Measurements from ENCODE around the gene ACTR3C. TPM values are rescaled to one million over a fixed set of nuclear protein-coding genes. Genes with fewer than 3 reads are reported as not detected.

The ACTR3C gene
- total RNA-seq, result 0.16 and 5.4 TPM in 2 replicates

DNA sequence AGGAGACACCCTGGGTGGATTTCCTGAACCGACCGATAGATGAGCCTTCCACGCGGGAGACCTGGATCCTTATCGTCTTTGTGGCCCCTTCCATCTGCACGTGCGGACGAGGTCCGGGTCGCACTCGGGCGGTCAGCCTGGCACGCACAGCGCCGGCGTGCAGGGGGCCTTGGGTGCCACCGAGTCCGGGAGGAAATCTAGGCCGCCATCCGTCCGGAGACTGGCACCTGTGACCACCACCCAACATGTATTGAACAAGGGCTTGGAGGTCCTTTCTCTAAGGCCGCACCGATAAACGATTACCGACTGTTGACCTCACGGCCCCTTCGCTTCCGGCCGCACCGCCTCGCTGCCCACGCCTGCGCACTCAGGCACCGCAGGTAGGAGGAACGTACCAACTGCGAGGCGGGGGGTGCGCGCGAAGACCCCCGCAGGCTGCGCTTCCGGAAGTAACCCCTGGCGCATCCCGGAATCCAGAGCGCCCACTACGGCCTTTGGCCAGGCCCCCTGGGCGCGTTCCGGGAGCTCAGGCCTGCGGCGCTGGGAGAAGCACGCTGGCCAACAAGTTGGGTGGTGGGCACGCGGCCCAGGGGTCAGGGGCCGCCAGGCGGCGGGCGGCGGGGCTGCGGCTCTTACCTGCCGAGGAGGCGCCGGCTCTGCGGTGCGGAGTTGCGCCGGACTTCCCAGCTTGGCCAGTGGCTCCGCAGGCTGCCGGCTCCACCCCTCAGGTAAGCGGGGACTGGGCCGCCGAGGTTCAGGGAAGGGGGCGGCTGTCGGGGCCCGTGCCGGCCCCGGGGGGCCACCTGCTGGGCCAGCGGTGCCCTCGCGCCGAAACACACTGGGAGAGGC, at the start of gene ACTR3C, which contains the start of gene LRRC61:
ACTR3C (minus strand) TSS at position 713 of the 849 bp plus-strand sequence. CDS start 28,249 bp downstream, outside the sequence.
LRRC61 (plus strand) TSS at position 523 of the 849 bp plus-strand sequence. CDS start 13,507 bp downstream, outside the sequence.

DNA sequence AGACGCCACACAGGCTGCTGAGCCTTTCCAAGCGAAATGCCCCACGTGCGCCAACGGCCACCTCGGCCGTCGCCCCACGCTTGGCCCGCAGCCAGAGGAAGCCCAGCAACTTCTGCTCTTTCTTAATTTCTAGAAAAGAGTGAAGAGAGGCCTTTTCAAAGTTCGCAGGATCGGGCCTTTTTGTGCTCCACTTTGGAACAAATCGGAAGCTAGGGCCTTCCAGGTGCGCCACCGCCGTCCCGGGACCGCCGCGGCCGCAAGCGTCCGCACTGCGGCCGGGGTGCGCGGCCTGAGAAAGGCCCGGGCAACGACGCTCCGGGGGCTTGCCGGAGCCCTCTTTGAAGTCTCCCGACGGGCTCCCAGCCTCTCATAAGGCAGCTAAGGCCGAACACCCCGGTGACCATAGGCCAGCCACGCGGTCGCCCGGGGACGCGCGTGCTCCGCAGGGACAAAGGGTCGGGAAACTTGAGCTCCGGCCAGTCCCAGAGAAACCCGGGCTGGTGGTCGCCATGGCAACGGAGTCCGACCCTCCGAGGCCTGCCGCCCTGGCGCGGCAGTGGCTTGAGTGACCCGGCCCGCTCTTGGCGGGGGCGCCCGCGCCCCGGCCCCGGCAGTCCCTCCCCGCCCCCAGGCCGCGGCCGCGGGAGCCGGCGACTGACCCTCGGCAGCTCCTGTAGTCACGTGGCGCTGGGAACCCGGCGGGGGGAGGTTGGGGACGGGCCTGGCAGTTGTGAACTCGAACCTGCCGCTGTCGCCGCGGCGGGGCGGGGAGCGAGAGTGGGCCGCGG, 44.9 kb upstream of the ACTR3C start, which contains the start of gene REPIN1:
REPIN1 (plus strand) TSS at position 727 of the 788 bp plus-strand sequence. CDS start 890 bp downstream, outside the sequence.

DNA sequence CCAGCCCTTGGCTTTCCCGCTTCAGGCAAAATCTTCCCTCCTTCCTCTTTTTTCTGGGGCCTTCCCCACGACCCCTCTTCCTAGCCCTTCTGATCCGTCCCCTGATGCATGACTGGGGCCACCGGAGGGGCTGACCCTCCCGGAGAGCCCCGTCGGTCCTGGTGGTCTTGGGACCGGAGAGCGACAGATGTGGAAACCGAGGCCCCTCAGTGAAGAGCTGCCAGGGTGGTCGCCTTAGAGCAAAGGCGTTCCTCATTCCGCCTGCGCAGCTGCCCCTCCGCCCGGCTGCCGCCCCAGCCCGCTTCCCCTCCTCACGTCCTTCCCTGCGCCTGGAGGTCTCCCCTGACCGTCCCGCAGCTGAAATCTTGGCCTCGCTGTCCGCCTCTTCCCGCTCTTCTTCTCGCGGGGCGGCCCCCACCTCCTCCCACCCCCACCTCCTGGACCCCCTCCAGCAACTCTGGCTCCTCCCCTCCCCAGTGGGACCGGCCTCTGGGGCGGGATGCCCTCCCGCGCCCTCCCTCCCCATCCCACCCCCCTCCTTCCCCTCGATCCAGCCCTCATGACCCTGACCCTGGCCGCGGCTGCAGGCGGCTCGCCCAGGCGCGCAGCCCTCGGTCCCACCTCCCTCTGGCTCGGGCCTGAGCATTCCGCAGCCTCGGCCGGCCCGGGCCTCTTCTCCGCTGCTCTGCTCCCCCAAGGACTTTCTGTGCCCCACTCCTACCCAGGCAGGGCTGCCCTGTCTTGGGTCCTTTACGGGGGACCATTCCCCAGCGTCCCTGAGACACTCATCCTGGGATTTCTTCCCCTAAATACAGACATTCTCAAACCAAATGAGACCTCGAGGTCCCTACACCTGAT, 18.1 kb upstream of the ACTR3C start, which contains the start of gene RARRES2:
RARRES2 (minus strand) TSS at position 367 of the 858 bp plus-strand sequence. CDS start 1,020 bp downstream, outside the sequence.

Other genes starting within 250 kb of the ACTR3C start
- gene LRRC61, start 190 bp downstream of the ACTR3C start, total RNA-seq, result 0.16 and 3.1 TPM in 2 replicates
- gene RARRES2, start 18.1 kb upstream of the ACTR3C start, total RNA-seq, result 0.19 TPM in 1 of 2 replicates, not detected in the other
- gene REPIN1, start 45.3 kb upstream of the ACTR3C start, total RNA-seq, result 43.5 and 74.2 TPM in 2 replicates
- 7.0 and 7.8 TPM in 2 replicates for gene ZNF775, start 55.8 kb upstream of the ACTR3C start, total RNA-seq
- 74.8 and 102 TPM in 2 replicates for gene GIMAP8, start 127.1 kb upstream of the ACTR3C start, total RNA-seq
- 41.2 and 88.9 TPM in 2 replicates for gene GIMAP7, start 191.3 kb upstream of the ACTR3C start, total RNA-seq
- 131 and 293 TPM in 2 replicates for gene GIMAP4, start 243.8 kb upstream of the ACTR3C start, total RNA-seq

All from bladder microvascular endothelial cell (primary cell).